ENCODE data around the gene LDLRAD2.
A peak's percentile ranks its signal among the peaks of the same experiment; 100 is the strongest.
"Not testable (repeated sequence)": the region's sequence is repeated elsewhere in the genome, so short reads cannot be mapped to it uniquely, and the experiment has no call there.

LDLRAD2 gene, protein sequence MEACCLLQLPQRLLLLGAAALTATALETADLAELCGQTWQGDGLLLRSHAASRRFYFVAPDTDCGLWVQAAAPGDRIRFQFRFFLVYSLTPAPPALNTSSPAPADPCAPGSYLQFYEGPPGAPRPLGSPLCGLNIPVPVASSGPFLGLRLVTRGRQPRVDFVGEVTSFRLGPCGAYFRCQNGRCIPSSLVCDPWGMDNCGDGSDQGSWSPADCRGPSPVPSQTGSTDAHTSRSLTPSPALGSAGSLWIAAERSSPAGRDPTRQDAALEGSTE

DNA sequence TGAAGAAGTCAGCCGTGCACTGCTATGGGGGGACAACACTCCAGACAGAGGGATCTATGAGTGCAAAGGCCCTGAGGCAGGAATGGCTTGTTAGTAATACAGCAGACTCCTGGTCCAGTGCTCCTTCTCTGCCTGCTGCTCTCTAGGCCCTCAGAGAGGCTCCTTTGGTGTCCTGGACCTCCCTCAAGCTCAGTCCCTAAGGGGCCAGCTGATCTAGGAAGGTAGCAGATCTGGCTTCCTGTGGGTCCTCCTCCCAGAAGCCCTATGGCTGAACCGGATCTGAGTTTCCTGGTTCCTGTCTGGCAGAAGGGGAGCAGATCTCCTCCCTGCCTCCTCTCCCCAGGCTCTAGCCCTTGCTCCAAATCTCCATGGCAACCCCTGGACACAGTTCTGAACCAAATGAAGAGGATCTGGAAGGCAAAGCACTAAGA is at the start of gene LDLRAD2:
Gene LDLRAD2 (plus strand): TSS at position 391 of the 431 bp plus-strand sequence. CDS start 187 bp downstream, outside the sequence.
- H3K9me3 Mint-ChIP-seq = no peaks in the 10 kb centered on the region
- no peak within 1 kb of the TSS for H3K4me3 Mint-ChIP-seq
- no peak within 1 kb of the TSS for H3K27ac Mint-ChIP-seq
- H3K36me3 Mint-ChIP-seq (ENCODE audit: low read depth) = no peaks in the 10 kb centered on the region
- peaks cover 2% of the 10 kb centered on the region for H3K4me1 Mint-ChIP-seq (ENCODE audit: low read depth)
- peaks cover 14% of the 10 kb centered on the region for H3K27me3 Mint-ChIP-seq (ENCODE audit: low read depth)

DNA sequence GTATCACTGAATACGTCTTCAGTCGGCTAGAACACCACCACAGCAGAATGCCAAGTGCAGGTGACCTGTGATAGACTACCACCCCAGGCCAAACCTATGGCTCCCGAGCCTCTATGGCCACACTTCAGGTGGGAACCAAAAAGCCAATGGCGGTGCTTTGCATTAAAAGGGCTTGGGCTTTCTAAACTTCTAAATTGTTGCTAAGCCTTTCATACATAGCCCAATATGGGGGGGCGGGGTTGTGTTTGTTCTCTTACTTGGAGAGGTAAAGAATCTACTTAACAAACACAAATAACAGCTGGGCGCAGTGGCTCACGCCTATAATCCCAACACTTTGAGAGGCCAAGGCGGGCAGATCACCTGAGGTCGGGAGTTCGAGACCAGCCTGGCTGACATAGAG is 48.8 kb upstream of the LDLRAD2 start:
- H3K36me3 Mint-ChIP-seq (ENCODE audit: low read depth) = no peaks in the 10 kb centered on the region
- H3K4me3 Mint-ChIP-seq = no peak overlapping the region
- H3K9me3 Mint-ChIP-seq = no peaks in the 10 kb centered on the region
- H3K27me3 Mint-ChIP-seq (ENCODE audit: low read depth) = no peaks in the 10 kb centered on the region
- no peak overlapping the region for H3K27ac Mint-ChIP-seq
- peaks cover 29% of the 10 kb centered on the region for H3K4me1 Mint-ChIP-seq (ENCODE audit: low read depth)

GRCh38 chr1:21763694-21764419 is 48.2 kb upstream of the LDLRAD2 start:
- H3K9me3 Mint-ChIP-seq = no peaks in the 10 kb centered on the region
- no peaks in the 10 kb centered on the region for H3K27me3 Mint-ChIP-seq (ENCODE audit: low read depth)
- peaks cover 1% of the 10 kb centered on the region for H3K36me3 Mint-ChIP-seq (ENCODE audit: low read depth)
- H3K27ac Mint-ChIP-seq = no peak overlapping the region
- H3K4me3 Mint-ChIP-seq = no peak overlapping the region
- peaks cover 36% of the 10 kb centered on the region for H3K4me1 Mint-ChIP-seq (ENCODE audit: low read depth)

- Mint-ChIP-seq H3K36me3 (ENCODE audit: low read depth) (peaks cover 4% of the 10 kb centered on the region), H3K4me1 (ENCODE audit: low read depth) (peaks cover 32% of the 10 kb centered on the region), H3K27me3 (ENCODE audit: low read depth) (no peaks in the 10 kb centered on the region), H3K4me3 (no peak overlapping the region), H3K9me3 (no peaks in the 10 kb centered on the region), H3K27ac (no peak overlapping the region)
Observed at GRCh38 chr1:21764615-21765423, 47.2 kb upstream of the LDLRAD2 start.

- H3K4me1 Mint-ChIP-seq (ENCODE audit: low read depth) = peaks cover 35% of the 10 kb centered on the region
- H3K27ac Mint-ChIP-seq = no peak overlapping the region
Observed at GRCh38 chr1:21766210-21766609, 45.9 kb upstream of the LDLRAD2 start.

DNA sequence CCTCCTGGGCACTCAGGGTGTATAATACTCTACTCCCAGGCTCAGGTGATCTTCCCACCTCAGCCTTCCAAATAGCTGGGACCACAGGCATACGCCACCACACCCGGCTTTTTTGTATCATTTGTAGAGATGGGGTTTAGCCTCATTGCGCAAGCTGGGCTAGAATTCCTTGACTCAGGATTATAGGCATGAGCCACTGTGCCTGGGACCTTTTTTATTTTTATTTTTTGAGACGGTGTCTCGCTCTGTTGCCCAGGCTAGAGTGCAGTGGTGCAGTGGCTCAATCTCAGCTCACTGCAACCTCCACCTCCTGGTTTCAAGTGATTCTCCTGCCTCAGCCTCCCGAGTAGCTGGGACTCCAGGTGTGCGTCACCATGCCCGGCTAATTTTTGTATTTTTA is 45.0 kb upstream of the LDLRAD2 start:
- H3K9me3 Mint-ChIP-seq; H3K27me3 Mint-ChIP-seq (ENCODE audit: low read depth); H3K36me3 Mint-ChIP-seq (ENCODE audit: low read depth); H3K4me3 Mint-ChIP-seq; H3K27ac Mint-ChIP-seq: not testable (repeated sequence)
- peaks cover 34% of the 10 kb centered on the region for H3K4me1 Mint-ChIP-seq (ENCODE audit: low read depth)

More at GRCh38 chr1:21766210-21766609, 45.9 kb upstream of the LDLRAD2 start:
- Mint-ChIP-seq H3K4me3 (no peak overlapping the region), H3K36me3 (ENCODE audit: low read depth) (peaks cover 9% of the 10 kb centered on the region), H3K27me3 (ENCODE audit: low read depth) (no peaks in the 10 kb centered on the region), H3K9me3 (no peaks in the 10 kb centered on the region)

- Mint-ChIP-seq H3K27ac (no peak overlapping the region), H3K9me3 (no peaks in the 10 kb centered on the region), H3K4me3 (no peak overlapping the region), H3K36me3 (ENCODE audit: low read depth) (peaks cover 12% of the 10 kb centered on the region), H3K27me3 (ENCODE audit: low read depth) (no peaks in the 10 kb centered on the region), H3K4me1 (ENCODE audit: low read depth) (peaks cover 31% of the 10 kb centered on the region)
Observed at GRCh38 chr1:21770201-21770600, 41.9 kb upstream of the LDLRAD2 start.

DNA sequence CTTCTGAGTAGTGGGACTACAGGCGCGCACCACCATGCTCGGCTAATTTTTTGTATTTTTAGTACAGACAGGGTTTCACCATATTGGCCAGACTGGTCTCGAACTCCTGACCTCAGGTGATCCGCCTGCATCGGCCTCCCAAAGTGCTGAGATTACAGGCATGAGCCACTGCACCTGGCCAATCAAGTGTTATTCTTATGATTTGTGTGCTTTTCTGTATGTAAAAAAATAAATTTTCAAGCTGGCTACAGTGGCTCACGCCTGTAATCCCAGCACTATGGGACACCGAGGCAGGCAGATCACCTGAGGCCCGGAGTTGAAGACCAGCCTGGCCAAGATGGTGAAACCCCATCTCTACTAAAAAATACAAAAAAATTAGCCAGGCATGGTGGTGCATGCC is 41.5 kb upstream of the LDLRAD2 start:
- not testable (repeated sequence) for H3K27me3 Mint-ChIP-seq (ENCODE audit: low read depth); H3K9me3 Mint-ChIP-seq; H3K27ac Mint-ChIP-seq; H3K4me3 Mint-ChIP-seq
- H3K36me3 Mint-ChIP-seq (ENCODE audit: low read depth) = peaks cover 12% of the 10 kb centered on the region
- H3K4me1 Mint-ChIP-seq (ENCODE audit: low read depth) = peaks cover 32% of the 10 kb centered on the region

GRCh38 chr1:21771672-21772071 is 40.4 kb upstream of the LDLRAD2 start:
- H3K4me3 Mint-ChIP-seq; H3K27ac Mint-ChIP-seq; H3K27me3 Mint-ChIP-seq (ENCODE audit: low read depth); H3K9me3 Mint-ChIP-seq: not testable (repeated sequence)
- peaks cover 15% of the 10 kb centered on the region for H3K36me3 Mint-ChIP-seq (ENCODE audit: low read depth)
- peaks cover 33% of the 10 kb centered on the region for H3K4me1 Mint-ChIP-seq (ENCODE audit: low read depth)

DNA sequence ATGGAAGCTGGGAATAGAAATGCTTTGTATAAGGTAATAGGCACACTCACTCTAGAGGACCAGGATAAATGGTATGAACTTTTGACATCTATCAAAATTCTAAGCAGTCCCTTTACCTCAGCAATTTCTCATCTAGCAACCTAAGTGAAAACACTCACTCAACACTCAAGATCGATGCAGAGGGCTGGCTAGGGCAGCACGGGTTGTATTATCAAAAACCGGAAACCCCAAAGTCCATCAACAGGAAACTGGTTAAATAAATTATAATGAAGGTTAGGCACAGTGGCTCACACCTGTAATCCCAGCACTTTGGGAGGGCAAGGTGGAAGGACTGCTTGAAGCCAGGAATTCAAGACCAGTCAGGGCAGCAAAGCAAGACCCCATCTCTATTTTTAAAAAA is 38.5 kb upstream of the LDLRAD2 start:
- H3K4me1 Mint-ChIP-seq (ENCODE audit: low read depth) = peaks cover 34% of the 10 kb centered on the region
- H3K4me3 Mint-ChIP-seq = no peak overlapping the region
- peaks cover 15% of the 10 kb centered on the region for H3K36me3 Mint-ChIP-seq (ENCODE audit: low read depth)
- H3K27me3 Mint-ChIP-seq (ENCODE audit: low read depth) = no peaks in the 10 kb centered on the region
- H3K27ac Mint-ChIP-seq = peak overlapping the region; percentile 52
- no peaks in the 10 kb centered on the region for H3K9me3 Mint-ChIP-seq

GRCh38 chr1:21774835-21775549 is 37.1 kb upstream of the LDLRAD2 start:
- Mint-ChIP-seq H3K9me3 (no peaks in the 10 kb centered on the region), H3K4me1 (ENCODE audit: low read depth) (peaks cover 32% of the 10 kb centered on the region), H3K27me3 (ENCODE audit: low read depth) (no peaks in the 10 kb centered on the region), H3K4me3 (no peak overlapping the region), H3K36me3 (ENCODE audit: low read depth) (peaks cover 11% of the 10 kb centered on the region), H3K27ac (no peak overlapping the region)

DNA sequence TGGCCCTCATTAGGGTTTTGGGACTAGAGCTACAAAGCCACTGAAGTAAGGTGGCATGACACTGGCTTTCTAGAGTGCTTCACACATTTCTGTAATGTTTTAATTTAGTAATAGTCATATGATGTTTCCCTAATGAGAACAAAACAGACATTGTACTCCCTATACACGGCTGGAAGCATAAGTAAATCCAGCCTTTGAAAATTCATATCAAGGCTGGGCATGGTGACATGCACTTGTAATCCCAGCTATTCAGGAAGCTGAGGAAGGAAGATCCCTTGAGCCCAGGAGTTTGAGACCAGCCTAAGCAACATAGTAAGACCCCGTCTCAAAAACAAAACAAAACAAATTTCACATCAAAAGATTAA is 36.5 kb upstream of the LDLRAD2 start:
- peaks cover 34% of the 10 kb centered on the region for H3K4me1 Mint-ChIP-seq (ENCODE audit: low read depth)
- no peaks in the 10 kb centered on the region for H3K9me3 Mint-ChIP-seq
- H3K27ac Mint-ChIP-seq = peak overlapping the region; percentile 45

DNA sequence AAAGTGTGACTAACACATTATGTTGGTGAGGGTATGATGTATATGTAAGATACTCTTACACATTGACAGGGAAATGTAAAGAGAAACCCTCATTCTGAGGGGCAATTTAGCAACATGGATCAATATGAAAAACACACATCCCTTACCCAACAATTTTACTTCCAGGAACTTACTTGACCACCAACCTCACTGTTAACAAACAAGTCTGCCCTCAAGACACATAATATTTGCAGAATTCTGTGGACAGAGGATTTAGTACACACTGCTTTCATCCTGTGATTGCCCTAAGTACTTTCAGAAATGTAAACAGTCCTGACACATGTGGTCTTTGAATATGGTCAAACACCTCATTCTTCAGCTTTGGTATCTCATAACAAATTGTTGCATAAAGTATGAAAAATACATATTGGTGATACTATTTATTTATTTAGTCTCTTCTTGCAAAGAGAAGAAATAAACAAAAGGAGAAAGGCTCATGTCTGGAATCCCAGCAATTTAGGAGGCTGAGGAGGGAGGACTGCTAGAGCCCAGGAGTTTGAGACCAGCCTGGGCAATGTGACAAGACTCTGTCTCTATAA is 36.0 kb upstream of the LDLRAD2 start:
- H3K9me3 Mint-ChIP-seq = no peaks in the 10 kb centered on the region
- peaks cover 8% of the 10 kb centered on the region for H3K36me3 Mint-ChIP-seq (ENCODE audit: low read depth)
- no peaks in the 10 kb centered on the region for H3K27me3 Mint-ChIP-seq (ENCODE audit: low read depth)
- no peak overlapping the region for H3K4me3 Mint-ChIP-seq
- H3K27ac Mint-ChIP-seq = peak overlapping the region; percentile 28
- peaks cover 34% of the 10 kb centered on the region for H3K4me1 Mint-ChIP-seq (ENCODE audit: low read depth)

More for the DNA sequence above, 36.5 kb upstream of the LDLRAD2 start:
- no peaks in the 10 kb centered on the region for H3K27me3 Mint-ChIP-seq (ENCODE audit: low read depth)
- H3K36me3 Mint-ChIP-seq (ENCODE audit: low read depth) = peaks cover 8% of the 10 kb centered on the region
- no peak overlapping the region for H3K4me3 Mint-ChIP-seq

DNA sequence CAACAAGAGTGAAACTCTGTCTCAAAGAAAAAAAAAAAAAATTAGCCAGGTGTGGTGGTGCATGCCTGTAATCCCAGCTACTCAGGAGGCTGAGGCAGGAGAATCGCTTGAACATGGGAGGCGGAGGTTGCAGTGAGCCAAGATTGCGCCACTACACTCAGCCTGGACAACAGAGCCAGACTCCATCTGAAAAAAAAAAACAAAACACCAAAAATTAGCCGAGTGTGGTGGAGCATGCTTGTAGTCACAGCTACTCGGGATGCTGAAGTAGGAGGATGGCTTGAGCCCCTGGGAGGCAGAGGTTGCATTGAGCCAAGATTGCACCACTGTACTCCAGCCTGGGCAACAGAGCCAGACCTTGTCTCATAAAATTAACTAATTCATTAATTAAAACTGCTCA is 35.1 kb upstream of the LDLRAD2 start:
- not testable (repeated sequence) for H3K4me3 Mint-ChIP-seq; H3K27ac Mint-ChIP-seq; H3K36me3 Mint-ChIP-seq (ENCODE audit: low read depth); H3K27me3 Mint-ChIP-seq (ENCODE audit: low read depth); H3K9me3 Mint-ChIP-seq
- H3K4me1 Mint-ChIP-seq (ENCODE audit: low read depth) = peaks cover 37% of the 10 kb centered on the region
